SK-N-SH treated with all-trans-retinoic acid at 6 μM for 48 hours (cell line): ENCODE data around the gene BICC1.

ENCODE experiments used
- ATAC-seq: fragments of 200-7000 bp; cut with Tn5 transposase; 3 replicates; pipeline ENCODE4 v1.9.1; 2020; ENCODE audit warnings: mild to moderate bottlenecking, moderate library complexity
- ARNTL ChIP-seq: fragments of 450-650 bp; formaldehyde crosslinking; IDR thresholded peaks from 2 replicates; pipeline ENCODE4 v1.5.0; 2020; ENCODE audit warnings: low read depth, mild to moderate bottlenecking, moderate library complexity, borderline replicate concordance
- BACH2 ChIP-seq: fragments of 250-450 bp; sonication (Bioruptor Pico); IDR thresholded peaks from 2 replicates; pipeline ENCODE4 v1.9.0; 2021; ENCODE audit warnings: mild to moderate bottlenecking, borderline replicate concordance
- CSDC2 ChIP-seq: fragments of 250-450 bp; sonication (Bioruptor Pico); IDR thresholded peaks from 2 replicates; pipeline ENCODE4 v1.5.0; 2020; ENCODE audit warnings: mild to moderate bottlenecking, moderate library complexity
- CSRNP3 ChIP-seq: fragments of 250-450 bp; sonication (Bioruptor Pico); IDR thresholded peaks from 2 replicates; pipeline ENCODE4 v1.5.1; 2021; ENCODE audit warnings: mild to moderate bottlenecking, moderate library complexity
- ESRRG ChIP-seq: fragments of 250-450 bp; sonication (Bioruptor Pico); IDR thresholded peaks from 2 replicates; pipeline ENCODE4 v1.6.1; 2021; ENCODE audit warnings: mild to moderate bottlenecking
- GLIS3 ChIP-seq: fragments of 250-450 bp; sonication (Bioruptor Pico); IDR thresholded peaks from 2 replicates; pipeline ENCODE4 v1.5.0; 2020; ENCODE audit warnings: mild to moderate bottlenecking, moderate library complexity
- ISL1 ChIP-seq: fragments of 250-450 bp; sonication (Bioruptor Pico); IDR thresholded peaks from 2 replicates; pipeline ENCODE4 v2.1.2; 2022; ENCODE audit warnings: mild to moderate bottlenecking, moderate library complexity
- OSR1 ChIP-seq: fragments of 250-450 bp; sonication (Bioruptor Pico); IDR thresholded peaks from 2 replicates; pipeline ENCODE4 v1.8.0; 2022; ENCODE audit warnings: moderate library complexity, mild to moderate bottlenecking, inconsistent platforms
- PATZ1 ChIP-seq: fragments of 250-450 bp; sonication (Bioruptor Pico); IDR thresholded peaks from 2 replicates; pipeline ENCODE4 v1.8.0; 2020; ENCODE audit warnings: mild to moderate bottlenecking, moderate library complexity, borderline replicate concordance
- PPARA ChIP-seq: fragments of 250-450 bp; sonication (Bioruptor Pico); IDR thresholded peaks from 2 replicates; pipeline ENCODE4 v1.5.0; 2020; ENCODE audit warnings: mild to moderate bottlenecking, borderline replicate concordance
- RARB ChIP-seq: fragments of 250-450 bp; sonication (Bioruptor Pico); IDR thresholded peaks from 2 replicates; pipeline ENCODE4 v1.8.0; 2021; ENCODE audit warnings: mild to moderate bottlenecking, moderate library complexity
- SNAI2 ChIP-seq: fragments of 250-450 bp; sonication (Bioruptor Pico); IDR thresholded peaks from 2 replicates; pipeline ENCODE4 v1.5.0; 2020; ENCODE audit warnings: mild to moderate bottlenecking, moderate library complexity
- TCF4 ChIP-seq: fragments of 250-450 bp; sonication (Bioruptor Pico); IDR thresholded peaks from 2 replicates; pipeline ENCODE4 v1.8.0; 2021; ENCODE audit warnings: mild to moderate bottlenecking, moderate library complexity, borderline replicate concordance
- TOX ChIP-seq: fragments of 250-450 bp; sonication (Bioruptor Pico); IDR thresholded peaks from 2 replicates; pipeline ENCODE4 v1.8.0; 2021; ENCODE audit warnings: mild to moderate bottlenecking, moderate library complexity, borderline replicate concordance
- TSHZ2 ChIP-seq: fragments of 250-450 bp; sonication (Bioruptor Pico); IDR thresholded peaks from 2 replicates; pipeline ENCODE4 v1.5.0; 2020; ENCODE audit warnings: mild to moderate bottlenecking, moderate library complexity
- ZC3H10 ChIP-seq: fragments of 250-450 bp; sonication (Bioruptor Pico); IDR thresholded peaks from 2 replicates; pipeline ENCODE4 v1.5.1; 2021; ENCODE audit warnings: mild to moderate bottlenecking, moderate library complexity
- ZFP3 ChIP-seq: fragments of 250-450 bp; sonication (Bioruptor Pico); IDR thresholded peaks from 2 replicates; pipeline ENCODE4 v1.5.0; 2020; ENCODE audit warnings: mild to moderate bottlenecking, moderate library complexity
- ZNF565 ChIP-seq: fragments of 450-650 bp; formaldehyde crosslinking; conservative IDR thresholded peaks from 2 replicates; pipeline ENCODE4 v1.5.0; 2020; ENCODE audit warnings: low read depth, mild to moderate bottlenecking, moderate library complexity
- ZNF70 ChIP-seq: fragments of 450-650 bp; formaldehyde crosslinking; IDR thresholded peaks from 2 replicates; pipeline ENCODE4 v1.5.0; 2020; ENCODE audit warnings: mild to moderate bottlenecking, moderate library complexity
- TF ChIP-seq, protein P1 (sequence below): fragments of 250-450 bp; sonication (Bioruptor Pico); IDR thresholded peaks from 2 replicates; pipeline ENCODE4 v1.8.0; 2021; ENCODE audit warnings: low read depth, mild to moderate bottlenecking, moderate library complexity, borderline replicate concordance
- TF ChIP-seq, protein P2 (sequence below): fragments of 250-450 bp; sonication (Bioruptor Pico); IDR thresholded peaks from 2 replicates; pipeline ENCODE4 v1.5.1; 2020; ENCODE audit warnings: low read depth, mild to moderate bottlenecking, moderate library complexity

The BICC1 gene

DNA sequence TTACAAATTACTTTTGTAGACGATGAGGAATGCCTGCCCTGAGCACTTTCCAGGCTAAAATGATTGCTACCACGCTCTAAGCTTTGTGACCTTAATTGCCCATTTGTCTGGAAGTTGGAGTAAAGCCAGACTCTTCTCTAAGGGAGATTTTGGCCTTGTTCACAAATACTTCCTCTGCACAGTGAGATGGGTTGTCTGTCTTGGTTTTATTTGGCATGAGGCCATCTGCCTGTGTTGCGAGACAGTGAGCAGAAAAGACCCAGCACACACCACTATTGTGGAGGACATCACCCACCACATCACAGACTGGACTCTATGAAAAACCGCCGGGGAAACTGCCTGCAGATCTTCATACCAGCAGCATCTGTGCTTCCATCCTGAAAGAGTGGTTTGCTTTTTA, 138.4 kb downstream of the BICC1 start (continued):
- TF ChIP-seq TSHZ2 (peak; percentile 95), TOX (CRISPR knock-in tag) (no peak), ZC3H10 (CRISPR knock-in tag) (no peak), CSRNP3 (CRISPR knock-in tag) (no peak), ESRRG (CRISPR knock-in tag) (no peak), CSDC2 (CRISPR knock-in tag) (peak; percentile 57; the same call in 1 of the 2 replicates), OSR1 (no peak), BACH2 (CRISPR knock-in tag) (no peak), ARNTL (CRISPR knock-in tag) (no peak)
- TF ChIP-seq, protein P1, sequence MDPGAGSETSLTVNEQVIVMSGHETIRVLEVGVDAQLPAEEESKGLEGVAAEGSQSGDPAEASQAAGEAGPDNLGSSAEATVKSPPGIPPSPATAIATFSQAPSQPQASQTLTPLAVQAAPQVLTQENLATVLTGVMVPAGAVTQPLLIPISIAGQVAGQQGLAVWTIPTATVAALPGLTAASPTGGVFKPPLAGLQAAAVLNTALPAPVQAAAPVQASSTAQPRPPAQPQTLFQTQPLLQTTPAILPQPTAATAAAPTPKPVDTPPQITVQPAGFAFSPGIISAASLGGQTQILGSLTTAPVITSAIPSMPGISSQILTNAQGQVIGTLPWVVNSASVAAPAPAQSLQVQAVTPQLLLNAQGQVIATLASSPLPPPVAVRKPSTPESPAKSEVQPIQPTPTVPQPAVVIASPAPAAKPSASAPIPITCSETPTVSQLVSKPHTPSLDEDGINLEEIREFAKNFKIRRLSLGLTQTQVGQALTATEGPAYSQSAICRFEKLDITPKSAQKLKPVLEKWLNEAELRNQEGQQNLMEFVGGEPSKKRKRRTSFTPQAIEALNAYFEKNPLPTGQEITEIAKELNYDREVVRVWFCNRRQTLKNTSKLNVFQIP (CRISPR knock-in tag), result no peak

DNA sequence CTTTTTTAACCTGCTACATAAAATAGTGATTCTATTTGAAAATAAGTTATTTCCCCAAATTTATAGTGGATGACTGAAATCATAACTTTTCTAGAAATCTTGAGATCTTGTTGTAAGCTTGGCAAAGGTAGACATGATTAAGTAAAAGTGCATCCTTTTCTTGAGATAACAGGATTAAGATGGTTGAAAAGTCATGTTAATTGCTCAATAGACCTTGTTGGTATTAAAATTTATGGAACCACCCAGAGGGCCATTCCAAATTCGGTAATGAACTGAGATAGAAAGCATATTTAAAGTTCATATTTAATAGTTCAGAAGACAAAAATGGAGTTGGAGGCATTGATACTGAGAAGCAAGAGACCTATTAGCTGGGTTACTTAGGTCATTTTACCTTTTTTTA, 139.1 kb downstream of the BICC1 start:
- no peak for ATAC-seq
- peak; percentile 33; the same call in 1 of the 2 replicates for TF ChIP-seq SNAI2 (CRISPR knock-in tag)
- TF ChIP-seq PPARA (CRISPR knock-in tag), result no peak
- TF ChIP-seq ISL1 (CRISPR knock-in tag), result peak; percentile 89
- no peak for TF ChIP-seq BACH2 (CRISPR knock-in tag)

DNA sequence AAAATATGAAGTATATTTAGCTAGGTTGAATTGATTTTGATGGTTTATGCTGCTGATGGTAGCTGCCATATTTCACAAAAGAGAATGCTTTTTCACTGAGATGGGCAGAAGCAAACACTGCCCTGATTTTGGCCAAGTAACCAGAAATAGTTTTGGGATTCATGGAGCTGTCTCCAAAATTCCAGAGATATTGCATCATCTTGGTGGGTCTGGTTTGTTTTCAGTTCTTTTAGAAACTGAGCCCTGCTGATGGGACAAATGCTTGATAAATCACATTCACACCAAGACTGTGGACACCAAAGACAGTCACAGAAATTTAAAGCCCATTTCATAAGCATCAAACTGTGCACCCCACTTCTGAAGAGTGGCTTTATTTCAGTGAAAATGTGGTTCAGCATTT, 140.5 kb downstream of the BICC1 start:
- TF ChIP-seq ISL1 (CRISPR knock-in tag), result peak; percentile 80
- no peak for TF ChIP-seq ZNF70 (CRISPR knock-in tag)
- TF ChIP-seq, protein P2, sequence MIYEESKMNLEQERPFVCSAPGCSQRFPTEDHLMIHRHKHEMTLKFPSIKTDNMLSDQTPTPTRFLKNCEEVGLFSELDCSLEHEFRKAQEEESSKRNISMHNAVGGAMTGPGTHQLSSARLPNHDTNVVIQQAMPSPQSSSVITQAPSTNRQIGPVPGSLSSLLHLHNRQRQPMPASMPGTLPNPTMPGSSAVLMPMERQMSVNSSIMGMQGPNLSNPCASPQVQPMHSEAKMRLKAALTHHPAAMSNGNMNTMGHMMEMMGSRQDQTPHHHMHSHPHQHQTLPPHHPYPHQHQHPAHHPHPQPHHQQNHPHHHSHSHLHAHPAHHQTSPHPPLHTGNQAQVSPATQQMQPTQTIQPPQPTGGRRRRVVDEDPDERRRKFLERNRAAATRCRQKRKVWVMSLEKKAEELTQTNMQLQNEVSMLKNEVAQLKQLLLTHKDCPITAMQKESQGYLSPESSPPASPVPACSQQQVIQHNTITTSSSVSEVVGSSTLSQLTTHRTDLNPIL (CRISPR knock-in tag), result peak; percentile 54; the same call in 1 of the 2 replicates
- peak; percentile 10; the same call in 1 of the 3 replicates for ATAC-seq

DNA sequence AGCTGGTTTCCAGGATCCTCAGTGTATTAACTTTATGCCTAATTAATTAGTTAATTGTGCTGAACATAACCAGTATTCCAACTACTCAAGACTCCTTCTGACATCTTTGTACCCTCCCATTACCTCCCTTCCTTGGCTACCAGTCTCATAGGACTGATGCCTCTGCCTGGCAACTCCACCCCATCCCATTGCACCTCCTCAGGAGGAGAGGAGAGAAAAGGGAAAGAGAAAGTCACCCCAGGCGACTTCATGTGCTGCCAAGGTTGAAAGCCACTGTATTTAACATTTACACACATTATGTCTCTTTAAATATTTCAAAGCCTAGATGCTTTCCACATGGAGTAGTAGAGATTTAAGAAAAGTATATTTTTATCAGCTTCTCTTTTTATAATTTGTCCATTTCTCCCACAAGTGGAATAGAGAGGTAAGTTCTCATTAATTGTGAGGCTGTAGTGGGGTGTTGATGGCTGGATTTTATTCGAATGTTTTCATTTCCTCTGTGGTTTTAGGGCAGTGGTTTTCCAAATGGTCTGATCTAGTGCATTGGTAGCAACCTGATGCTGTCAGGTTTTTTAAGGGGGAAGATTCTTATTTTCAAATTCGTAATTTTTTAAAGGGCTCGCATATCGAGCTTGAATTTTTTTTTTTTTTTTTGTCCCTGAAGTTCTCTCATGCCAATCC, 148.0 kb downstream of the BICC1 start:
- peak; percentile 78 for ATAC-seq
- no peak for TF ChIP-seq GLIS3 (CRISPR knock-in tag)
- TF ChIP-seq ESRRG (CRISPR knock-in tag), result no peak
- no peak for TF ChIP-seq ZC3H10 (CRISPR knock-in tag)
- no peak for TF ChIP-seq ARNTL (CRISPR knock-in tag)
- no peak for TF ChIP-seq BACH2 (CRISPR knock-in tag)
- TF ChIP-seq TCF4 (CRISPR knock-in tag), result no peak
- no peak for TF ChIP-seq ISL1 (CRISPR knock-in tag)
- TF ChIP-seq CSDC2 (CRISPR knock-in tag), result no peak
- no peak for TF ChIP-seq ZNF565 (CRISPR knock-in tag)
- TF ChIP-seq TOX (CRISPR knock-in tag), result no peak
- TF ChIP-seq TSHZ2, result no peak
- no peak for TF ChIP-seq PPARA (CRISPR knock-in tag)
- no peak for TF ChIP-seq PATZ1 (CRISPR knock-in tag)
- TF ChIP-seq OSR1, result no peak
- no peak for TF ChIP-seq RARB (CRISPR knock-in tag)
- TF ChIP-seq ZFP3, result no peak
